KMS-11 (cell line): ENCODE measurements around the gene LITAF.
A peak's percentile ranks its signal among the peaks of the same experiment; 100 is the strongest.
"Not testable (repeated sequence)": the region's sequence is repeated elsewhere in the genome, so short reads cannot be mapped to it uniquely, and the experiment has no call there.

ENCODE experiments used
- H2AFZ ChIP-seq: fragments of 200-600 bp; sonication (generic); 2 replicates; pipeline ENCODE4 v1.6.1; 2016; ENCODE audit warnings: antibody characterized with exemption, mixed run types, low read depth
- H3K27ac ChIP-seq: fragments of 200-600 bp; sonication (generic); 2 replicates; pipeline ENCODE4 v1.6.1; 2016; ENCODE audit warnings: mild to moderate bottlenecking, mixed run types
- H3K27me3 ChIP-seq: fragments of 200-600 bp; sonication (generic); 2 replicates; pipeline ENCODE4 v1.6.1; 2017; ENCODE audit warnings: mild to moderate bottlenecking, low read depth, mixed run types, moderate library complexity; ENCODE audit not compliant: insufficient read depth
- H3K36me3 ChIP-seq: fragments of 200-600 bp; sonication (generic); 2 replicates; pipeline ENCODE4 v1.6.1; 2017; ENCODE audit warnings: mild to moderate bottlenecking, mixed run types; ENCODE audit not compliant: insufficient read depth
- H3K4me1 ChIP-seq: fragments of 200-600 bp; sonication (generic); 2 replicates; pipeline ENCODE4 v1.6.1; 2016; ENCODE audit warnings: mild to moderate bottlenecking, low read depth, mixed run types; ENCODE audit not compliant: poor library complexity, severe bottlenecking
- H3K4me2 ChIP-seq: fragments of 200-600 bp; sonication (generic); 2 replicates; pipeline ENCODE4 v1.7.0; 2016; ENCODE audit warnings: mild to moderate bottlenecking, mixed run types
- H3K4me3 ChIP-seq: fragments of 200-600 bp; sonication (generic); IDR thresholded peaks from 2 replicates; pipeline ENCODE4 v1.6.1; 2017; ENCODE audit warnings: low read depth, low read length, mixed read lengths; ENCODE audit not compliant: insufficient read depth
- H3K79me2 ChIP-seq: fragments of 200-600 bp; sonication (generic); 2 replicates; pipeline ENCODE4 v1.6.1; 2016; ENCODE audit warnings: low read depth, mixed run types; ENCODE audit not compliant: insufficient read depth
- H3K9ac ChIP-seq: fragments of 200-600 bp; sonication (generic); 2 replicates; pipeline ENCODE4 v1.6.1; 2016; ENCODE audit warnings: mild to moderate bottlenecking, mixed run types
- H4K20me1 ChIP-seq: fragments of 200-600 bp; sonication (generic); 2 replicates; pipeline ENCODE4 v1.6.1; 2016; ENCODE audit warnings: mild to moderate bottlenecking, mixed run types; ENCODE audit not compliant: insufficient read depth
- TF ChIP-seq, protein P1 (sequence below): fragments of 200-600 bp; sonication (generic); conservative IDR thresholded peaks from 2 replicates; pipeline ENCODE4 v1.6.1; 2017; ENCODE audit warnings: low read depth, mild to moderate bottlenecking, antibody characterized with exemption, low read length, moderate library complexity, mixed read lengths

Gene LITAF

DNA sequence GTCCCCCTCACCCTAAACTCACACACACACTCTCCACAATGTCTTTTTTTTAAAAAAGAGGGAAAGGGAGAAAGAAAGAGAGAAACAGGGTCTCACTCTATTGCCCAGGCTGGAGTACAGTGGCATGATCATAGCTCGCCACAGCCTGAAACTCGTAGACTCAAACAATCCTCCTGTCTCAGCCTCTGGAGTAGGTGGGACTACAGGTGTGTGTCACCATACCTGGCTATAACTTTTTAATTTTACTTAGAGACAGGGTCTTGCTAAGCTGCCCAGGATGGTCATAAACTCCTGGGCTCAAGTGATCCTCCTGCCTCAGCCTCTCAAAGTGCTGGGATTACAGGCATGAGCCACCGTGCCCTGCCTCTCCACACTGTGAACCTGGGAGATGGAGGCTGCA lies 24.9 kb downstream of the LITAF start:
- Histone ChIP-seq H3K4me1 (peaks cover 17% of the 10 kb centered on the region), H4K20me1 (no peaks in the 10 kb centered on the region), H3K36me3 (no peaks in the 10 kb centered on the region), H3K79me2 (no peaks in the 10 kb centered on the region), H3K9ac (no peak overlapping the region), H3K27me3 (no peaks in the 10 kb centered on the region; the same call in 1 of the 2 replicates), H3K4me2 (no peak overlapping the region), H3K27ac (no peak overlapping the region), H2AFZ (no peak overlapping the region), H3K4me3 (no peak overlapping the region)
- TF ChIP-seq, protein P1, sequence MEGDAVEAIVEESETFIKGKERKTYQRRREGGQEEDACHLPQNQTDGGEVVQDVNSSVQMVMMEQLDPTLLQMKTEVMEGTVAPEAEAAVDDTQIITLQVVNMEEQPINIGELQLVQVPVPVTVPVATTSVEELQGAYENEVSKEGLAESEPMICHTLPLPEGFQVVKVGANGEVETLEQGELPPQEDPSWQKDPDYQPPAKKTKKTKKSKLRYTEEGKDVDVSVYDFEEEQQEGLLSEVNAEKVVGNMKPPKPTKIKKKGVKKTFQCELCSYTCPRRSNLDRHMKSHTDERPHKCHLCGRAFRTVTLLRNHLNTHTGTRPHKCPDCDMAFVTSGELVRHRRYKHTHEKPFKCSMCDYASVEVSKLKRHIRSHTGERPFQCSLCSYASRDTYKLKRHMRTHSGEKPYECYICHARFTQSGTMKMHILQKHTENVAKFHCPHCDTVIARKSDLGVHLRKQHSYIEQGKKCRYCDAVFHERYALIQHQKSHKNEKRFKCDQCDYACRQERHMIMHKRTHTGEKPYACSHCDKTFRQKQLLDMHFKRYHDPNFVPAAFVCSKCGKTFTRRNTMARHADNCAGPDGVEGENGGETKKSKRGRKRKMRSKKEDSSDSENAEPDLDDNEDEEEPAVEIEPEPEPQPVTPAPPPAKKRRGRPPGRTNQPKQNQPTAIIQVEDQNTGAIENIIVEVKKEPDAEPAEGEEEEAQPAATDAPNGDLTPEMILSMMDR: no peak

DNA sequence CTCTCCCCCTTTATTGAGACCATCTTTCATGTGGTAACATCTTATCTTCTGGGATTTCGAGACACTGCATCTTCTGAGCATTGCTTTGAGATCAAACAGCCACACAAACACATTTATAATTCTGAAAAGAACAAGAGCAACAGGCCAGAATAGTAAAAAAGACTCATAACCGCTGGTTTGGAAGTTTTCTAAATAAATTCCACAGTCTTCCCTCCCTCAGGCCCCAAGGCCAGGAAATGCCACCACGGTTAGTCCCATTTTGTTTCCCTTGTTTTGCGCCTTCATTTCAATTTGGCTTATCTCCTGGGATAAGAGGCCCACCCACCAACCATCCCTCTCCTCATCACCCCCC lies 25.3 kb downstream of the LITAF start:
- Histone ChIP-seq H3K4me1 (peaks cover 21% of the 10 kb centered on the region), H3K27me3 (no peaks in the 10 kb centered on the region; the same call in 1 of the 2 replicates), H3K4me3 (no peak overlapping the region), H3K9ac (no peak overlapping the region), H3K36me3 (no peaks in the 10 kb centered on the region), H3K4me2 (no peak overlapping the region), H2AFZ (no peak overlapping the region), H3K27ac (no peak overlapping the region), H4K20me1 (no peaks in the 10 kb centered on the region), H3K79me2 (no peaks in the 10 kb centered on the region)
- TF ChIP-seq, protein P1: no peak

DNA sequence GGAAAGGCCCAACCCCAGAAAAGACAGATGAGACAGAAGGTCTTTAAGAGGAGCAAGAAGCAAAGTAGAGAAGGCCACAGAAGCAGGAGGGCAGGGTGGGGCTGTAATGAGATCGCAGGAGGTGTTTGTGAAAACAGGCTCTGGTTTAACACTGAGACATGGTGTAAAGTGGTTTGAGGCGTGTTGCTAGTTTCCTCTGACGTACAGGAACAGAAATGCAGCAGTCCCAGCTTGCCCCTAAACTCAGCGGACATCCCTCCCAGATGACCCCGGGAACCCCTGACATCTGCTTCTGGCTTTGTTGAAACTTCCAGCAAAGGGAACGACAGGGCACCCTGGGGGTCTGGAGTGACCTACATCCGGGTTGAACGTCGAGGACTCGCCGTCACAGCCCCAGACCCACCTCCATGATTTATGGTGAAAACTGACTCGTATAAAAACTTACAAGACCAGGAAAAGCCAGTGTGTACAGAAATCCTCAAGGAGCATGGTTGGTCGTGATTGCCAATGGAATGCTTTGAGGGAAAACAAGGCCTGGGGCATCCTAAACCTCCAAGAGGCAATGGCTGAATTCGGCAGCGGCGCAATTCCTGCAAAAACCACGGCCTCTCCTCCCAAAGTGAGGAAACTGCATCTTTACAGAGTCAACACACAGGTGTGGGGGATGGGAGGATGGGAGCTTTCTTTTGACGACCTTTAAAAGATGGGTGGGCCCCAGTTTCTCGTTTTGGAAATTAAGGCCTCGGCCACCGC lies 25.8 kb downstream of the LITAF start:
- H3K4me3 ChIP-seq: no peak overlapping the region
- H2AFZ ChIP-seq: no peak overlapping the region
- H3K36me3 ChIP-seq: no peaks in the 10 kb centered on the region; the same call in 1 of the 2 replicates
- H3K4me1 ChIP-seq: peaks cover 27% of the 10 kb centered on the region
- H4K20me1 ChIP-seq: no peaks in the 10 kb centered on the region
- no peaks in the 10 kb centered on the region; the same call in 1 of the 2 replicates for H3K27me3 ChIP-seq
- H3K27ac ChIP-seq: no peak overlapping the region
- no peak overlapping the region for H3K4me2 ChIP-seq
- no peak overlapping the region for H3K9ac ChIP-seq
- TF ChIP-seq, protein P1: no peak
- no peaks in the 10 kb centered on the region for H3K79me2 ChIP-seq

DNA sequence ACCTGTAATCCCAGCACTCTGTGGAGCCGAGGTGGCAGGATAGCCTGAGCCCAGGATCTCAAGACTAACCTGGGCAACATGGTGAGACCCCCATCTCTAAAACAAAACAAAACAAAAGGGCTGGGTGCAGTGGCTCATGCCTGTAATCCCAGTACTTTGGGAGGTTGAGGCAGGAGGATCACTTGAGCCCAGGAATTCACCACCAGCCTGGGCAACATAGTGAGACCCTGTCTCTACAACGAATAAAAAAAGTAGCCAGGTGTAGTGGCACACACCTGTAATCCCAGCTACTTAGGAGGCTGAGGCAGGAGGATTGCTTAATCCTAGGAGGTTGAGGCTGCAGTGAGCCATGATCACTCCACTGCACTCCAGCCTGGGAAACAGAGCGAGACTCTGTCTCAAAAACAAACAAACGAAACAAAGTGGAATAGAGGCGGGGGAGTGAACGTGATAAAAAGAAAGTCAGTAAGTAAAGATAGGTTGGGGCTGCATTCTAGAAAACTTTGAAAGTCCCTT lies 28.4 kb downstream of the LITAF start:
- H3K79me2 ChIP-seq, H2AFZ ChIP-seq, H3K9ac ChIP-seq, H3K36me3 ChIP-seq, H3K27me3 ChIP-seq, H3K4me2 ChIP-seq, H4K20me1 ChIP-seq, H3K4me3 ChIP-seq, H3K27ac ChIP-seq: not testable (repeated sequence)
- peaks cover 27% of the 10 kb centered on the region for H3K4me1 ChIP-seq

DNA sequence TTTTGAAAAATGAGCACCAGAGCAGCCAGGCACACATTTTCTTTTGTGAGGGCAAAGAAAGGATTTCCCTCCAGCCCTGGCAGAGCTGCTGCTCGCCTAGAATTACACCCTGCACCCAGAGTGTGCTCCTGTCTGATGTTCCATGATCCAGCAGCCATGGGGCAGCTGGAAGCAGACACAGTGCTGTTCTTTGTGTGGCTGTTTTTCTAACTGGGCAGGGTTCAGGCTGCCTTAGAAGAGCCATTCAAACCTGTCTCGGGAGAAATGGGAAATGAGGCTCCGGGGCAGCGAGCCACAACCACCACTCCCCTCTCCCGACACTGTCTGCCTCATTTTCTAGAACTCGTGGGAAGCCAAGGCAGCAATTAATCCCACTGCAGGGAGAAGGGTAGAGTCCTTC lies 28.9 kb downstream of the LITAF start:
- no peaks in the 10 kb centered on the region for H3K79me2 ChIP-seq

More for the DNA sequence above, 28.9 kb downstream of the LITAF start:
- Histone ChIP-seq H3K27ac (no peak overlapping the region), H3K27me3 (no peaks in the 10 kb centered on the region; the same call in 1 of the 2 replicates), H3K9ac (no peak overlapping the region), H2AFZ (no peak overlapping the region), H3K4me1 (peaks cover 27% of the 10 kb centered on the region), H3K36me3 (peaks cover 3% of the 10 kb centered on the region; the same call in 1 of the 2 replicates), H3K4me3 (no peak overlapping the region), H3K4me2 (peak overlapping the region; percentile 66), H4K20me1 (no peaks in the 10 kb centered on the region)
- TF ChIP-seq, protein P1: no peak
